ENCODE results near the gene PRAMEF17.
"Not testable (repeated sequence)": the region's sequence is repeated elsewhere in the genome, so short reads cannot be mapped to it uniquely, and the experiment has no call there.

Gene PRAMEF17

DNA sequence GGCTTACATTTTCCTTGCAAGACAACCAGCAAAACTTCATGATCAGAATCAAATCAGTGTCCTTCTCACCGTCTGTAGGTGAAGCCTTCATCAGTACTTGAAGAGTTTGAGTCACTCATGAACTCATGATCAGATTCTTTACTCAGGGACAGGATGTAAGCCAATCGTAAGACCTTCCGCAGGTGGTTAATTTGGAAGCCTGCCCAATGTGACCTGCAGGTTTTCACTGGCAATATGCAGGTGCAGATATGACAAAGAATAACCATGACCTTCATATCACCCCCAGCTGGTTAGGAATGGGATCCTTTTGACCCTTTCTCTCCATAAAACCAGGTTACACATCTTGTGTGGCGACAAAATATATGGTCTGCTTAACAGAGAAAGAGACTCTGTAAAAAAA is 18.4 kb downstream of the PRAMEF17 start:
- H3K27ac ChIP-seq (ENCODE audit: insufficient read depth in 1 of 2, low read depth in 1 of 2, low read length in 2 of 2, poor library complexity in 1 of 2, severe bottlenecking in 2 of 2) = no peak overlapping the region
- no peaks in the 10 kb centered on the region for H3K36me3 ChIP-seq (ENCODE audit: control insufficient read depth in 4 of 4, insufficient read depth in 4 of 4, low read length in 3 of 4)
- CTCF ChIA-PET = no interaction called here
- H3K9me3 ChIP-seq (ENCODE audit: control extremely low read depth in 1 of 5, control insufficient read depth in 4 of 5, insufficient read depth in 2 of 5, low read depth in 1 of 5, low read length in 4 of 5) = peaks cover 0 to 8% (median 0%) of the 10 kb centered on the region in 5 experiments
- WGBS (ENCODE audit: insufficient coverage) = 94% methylated on average over 3 of the region's 4 CpGs
- peaks cover 0 to 3% (median 0%) of the 10 kb centered on the region in 5 experiments for H3K27me3 ChIP-seq (replicated peaks in 2 of 5; ENCODE audit: control insufficient read depth in 4 of 5, insufficient read depth in 5 of 5, low read length in 4 of 5)
- no peak overlapping the region for H3K4me3 ChIP-seq (ENCODE audit: control insufficient read depth in 1 of 7, extremely low read depth in 1 of 7, insufficient read depth in 4 of 7, low read depth in 2 of 7, low read length in 6 of 7)
- DNase-seq = no peak
- POLR2A ChIA-PET = no interaction called here
- H3K4me1 ChIP-seq (ENCODE audit: control extremely low read depth in 1 of 4, control insufficient read depth in 4 of 4, insufficient read depth in 4 of 4, low read length in 3 of 4) = no peaks in the 10 kb centered on the region

DNA sequence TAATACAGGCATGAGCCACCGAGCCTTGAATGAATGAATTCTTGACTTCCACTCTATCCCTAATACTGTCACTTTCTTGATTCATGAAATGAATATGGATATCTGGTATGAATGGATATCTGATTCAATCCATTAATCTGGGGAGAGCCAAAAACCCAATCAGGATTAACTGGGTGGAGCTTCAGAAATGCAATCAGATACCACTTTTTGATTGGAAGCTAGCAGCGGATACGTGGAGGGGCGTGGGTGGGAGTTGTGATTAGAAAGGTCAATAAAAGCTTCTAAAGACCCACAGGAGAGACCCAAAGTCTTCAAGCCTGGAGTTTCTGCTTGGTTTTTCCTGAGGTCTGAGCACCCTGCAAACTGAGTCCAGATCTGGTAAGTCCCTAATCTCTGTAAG is 20.7 kb downstream of the PRAMEF17 start, which contains the start of gene PRAMEF20:
PRAMEF20 (plus strand) TSS at position 301 of the 400 bp plus-strand sequence. CDS start 5,905 bp downstream, outside the sequence.
- H3K9me3 ChIP-seq (ENCODE audit: control extremely low read depth in 1 of 5, control insufficient read depth in 4 of 5, insufficient read depth in 2 of 5, low read depth in 1 of 5, low read length in 4 of 5); H3K27me3 ChIP-seq (replicated peaks in 2 of 5; ENCODE audit: control insufficient read depth in 4 of 5, insufficient read depth in 5 of 5, low read length in 4 of 5); H3K4me3 ChIP-seq (ENCODE audit: control insufficient read depth in 1 of 7, extremely low read depth in 1 of 7, insufficient read depth in 4 of 7, low read depth in 2 of 7, low read length in 6 of 7); H3K36me3 ChIP-seq (ENCODE audit: control insufficient read depth in 4 of 4, insufficient read depth in 4 of 4, low read length in 3 of 4); H3K4me1 ChIP-seq (ENCODE audit: control extremely low read depth in 1 of 4, control insufficient read depth in 4 of 4, insufficient read depth in 4 of 4, low read length in 3 of 4); H3K27ac ChIP-seq (ENCODE audit: insufficient read depth in 1 of 2, low read depth in 1 of 2, low read length in 2 of 2, poor library complexity in 1 of 2, severe bottlenecking in 2 of 2); DNase-seq; POLR2A ChIA-PET: not testable (repeated sequence)
- no CpG with 5 or more reads among the region's 4 CpGs for WGBS (ENCODE audit: insufficient coverage)
- CTCF ChIA-PET = interaction anchor here (1.6 kb wide), 1 partner anchor 9 kb away, joined by 4 read pairs; no protein-coding TSS in a partner anchor

DNA sequence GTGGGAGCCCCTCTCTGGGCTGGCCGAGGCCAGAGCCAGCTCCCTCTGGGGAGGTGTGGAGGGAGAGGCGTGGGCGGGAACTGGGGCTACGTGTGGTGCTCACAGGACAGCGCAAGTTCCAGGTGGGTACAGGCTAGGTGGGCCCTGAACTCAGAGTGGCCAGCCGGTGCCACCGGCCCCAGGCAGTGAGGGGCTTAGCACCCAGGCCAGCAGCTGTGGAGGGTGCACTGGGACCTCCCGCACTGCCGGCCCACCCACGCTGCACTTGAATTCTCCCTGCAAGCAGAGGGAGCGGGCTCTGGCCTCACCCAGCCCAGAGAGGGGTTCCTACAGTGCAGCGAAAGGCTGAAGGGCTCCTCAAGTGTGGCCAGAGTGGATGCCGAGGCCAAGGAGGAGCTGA is 41.1 kb downstream of the PRAMEF17 start:
- POLR2A ChIA-PET = no interaction called here
- WGBS (ENCODE audit: insufficient coverage) = 94% methylated on average over 12 of the region's 13 CpGs
- DNase-seq = no peak
- H3K9me3 ChIP-seq (ENCODE audit: control extremely low read depth in 1 of 5, control insufficient read depth in 4 of 5, insufficient read depth in 2 of 5, low read depth in 1 of 5, low read length in 4 of 5) = no peaks in the 10 kb centered on the region
- H3K36me3 ChIP-seq (ENCODE audit: control insufficient read depth in 4 of 4, insufficient read depth in 4 of 4, low read length in 3 of 4) = no peaks in the 10 kb centered on the region
- no peak overlapping the region for H3K27ac ChIP-seq (ENCODE audit: insufficient read depth in 1 of 2, low read depth in 1 of 2, low read length in 2 of 2, poor library complexity in 1 of 2, severe bottlenecking in 2 of 2)
- H3K4me1 ChIP-seq (ENCODE audit: control extremely low read depth in 1 of 4, control insufficient read depth in 4 of 4, insufficient read depth in 4 of 4, low read length in 3 of 4) = no peaks in the 10 kb centered on the region
- CTCF ChIA-PET = interaction anchor here (1.1 kb wide), 1 partner anchor 8 kb away, joined by 4 read pairs; no protein-coding TSS in a partner anchor
- peaks cover 0 to 3% (median under 1%) of the 10 kb centered on the region in 5 experiments for H3K27me3 ChIP-seq (replicated peaks in 2 of 5; ENCODE audit: control insufficient read depth in 4 of 5, insufficient read depth in 5 of 5, low read length in 4 of 5)
- no peak overlapping the region for H3K4me3 ChIP-seq (ENCODE audit: control insufficient read depth in 1 of 7, extremely low read depth in 1 of 7, insufficient read depth in 4 of 7, low read depth in 2 of 7, low read length in 6 of 7)

DNA sequence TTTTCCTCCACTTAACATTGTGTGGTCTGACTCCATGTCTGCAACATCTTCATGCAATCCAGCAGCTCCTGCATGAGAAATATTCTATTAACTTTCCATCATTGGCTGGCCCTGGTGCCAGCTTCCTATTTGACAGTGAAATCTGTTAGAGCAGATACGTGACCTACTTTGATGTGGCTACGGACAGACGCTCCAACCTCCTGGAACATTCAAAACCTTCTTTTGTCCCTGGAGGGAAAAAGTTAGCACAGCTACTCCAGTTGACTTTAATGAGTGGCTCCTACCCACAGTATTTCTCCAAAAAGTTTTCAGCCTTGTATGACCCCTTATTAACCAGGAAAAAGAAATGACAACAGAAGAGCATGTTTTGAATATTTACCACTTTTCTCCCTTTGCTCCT is 42.8 kb downstream of the PRAMEF17 start:
- H3K27ac ChIP-seq (ENCODE audit: insufficient read depth in 1 of 2, low read depth in 1 of 2, low read length in 2 of 2, poor library complexity in 1 of 2, severe bottlenecking in 2 of 2) = no peak overlapping the region
- 47% methylated on average over 2 of the region's 3 CpGs for WGBS (ENCODE audit: insufficient coverage)
- peaks cover 0 to 7% (median 3%) of the 10 kb centered on the region in 5 experiments for H3K27me3 ChIP-seq (replicated peaks in 2 of 5; ENCODE audit: control insufficient read depth in 4 of 5, insufficient read depth in 5 of 5, low read length in 4 of 5)
- no peaks in the 10 kb centered on the region for H3K9me3 ChIP-seq (ENCODE audit: control extremely low read depth in 1 of 5, control insufficient read depth in 4 of 5, insufficient read depth in 2 of 5, low read depth in 1 of 5, low read length in 4 of 5)
- H3K4me1 ChIP-seq (ENCODE audit: control extremely low read depth in 1 of 4, control insufficient read depth in 4 of 4, insufficient read depth in 4 of 4, low read length in 3 of 4) = no peaks in the 10 kb centered on the region
- no peak for DNase-seq
- ChIA-PET POLR2A (interaction anchor here (0.5 kb wide), 1 partner anchor 44 kb away, joined by 4 read pairs; no protein-coding TSS in a partner anchor), CTCF (no interaction called here)
- no peak overlapping the region for H3K4me3 ChIP-seq (ENCODE audit: control insufficient read depth in 1 of 7, extremely low read depth in 1 of 7, insufficient read depth in 4 of 7, low read depth in 2 of 7, low read length in 6 of 7)
- no peaks in the 10 kb centered on the region for H3K36me3 ChIP-seq (ENCODE audit: control insufficient read depth in 4 of 4, insufficient read depth in 4 of 4, low read length in 3 of 4)

DNA sequence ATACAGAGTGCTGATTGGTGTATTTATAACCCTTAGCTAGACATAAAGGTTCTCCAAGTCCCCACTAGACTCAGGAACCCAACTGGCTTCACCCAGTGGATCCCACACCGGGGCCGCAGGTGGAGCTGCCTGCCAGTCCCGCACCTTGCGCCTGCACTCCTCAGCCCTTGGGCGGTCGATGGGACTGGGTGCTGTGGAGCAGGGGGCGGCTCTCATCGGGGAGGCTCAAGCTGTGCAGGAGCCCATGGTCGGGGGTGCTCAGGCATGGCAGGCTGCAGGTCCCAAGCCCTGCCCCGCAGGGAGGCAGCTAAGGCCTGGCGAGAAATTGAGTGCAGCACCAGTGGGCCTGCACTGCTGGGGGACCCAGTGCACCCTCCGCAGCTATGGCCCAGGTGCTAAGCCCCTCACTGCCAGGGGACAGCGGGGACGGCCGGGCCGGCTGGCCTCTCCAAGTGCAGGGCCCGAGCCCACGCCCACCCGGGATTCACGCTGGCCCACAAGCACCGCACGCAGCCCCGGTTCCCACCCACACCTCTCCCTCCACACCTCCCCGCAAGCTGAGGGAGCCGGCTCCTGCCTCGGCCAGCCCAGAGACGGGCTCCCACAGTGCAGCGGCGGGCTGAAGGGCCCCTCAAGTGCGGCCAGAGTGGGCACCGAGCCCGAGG is 44.4 kb downstream of the PRAMEF17 start:
- H3K36me3 ChIP-seq (ENCODE audit: control insufficient read depth in 4 of 4, insufficient read depth in 4 of 4, low read length in 3 of 4); H3K4me1 ChIP-seq (ENCODE audit: control extremely low read depth in 1 of 4, control insufficient read depth in 4 of 4, insufficient read depth in 4 of 4, low read length in 3 of 4); DNase-seq; H3K9me3 ChIP-seq (ENCODE audit: control extremely low read depth in 1 of 5, control insufficient read depth in 4 of 5, insufficient read depth in 2 of 5, low read depth in 1 of 5, low read length in 4 of 5); H3K27ac ChIP-seq (ENCODE audit: insufficient read depth in 1 of 2, low read depth in 1 of 2, low read length in 2 of 2, poor library complexity in 1 of 2, severe bottlenecking in 2 of 2); CTCF ChIA-PET; POLR2A ChIA-PET; H3K4me3 ChIP-seq (ENCODE audit: control insufficient read depth in 1 of 7, extremely low read depth in 1 of 7, insufficient read depth in 4 of 7, low read depth in 2 of 7, low read length in 6 of 7); H3K27me3 ChIP-seq (replicated peaks in 2 of 5; ENCODE audit: control insufficient read depth in 4 of 5, insufficient read depth in 5 of 5, low read length in 4 of 5): not testable (repeated sequence)
- 95% methylated on average over 22 of the region's 32 CpGs for WGBS (ENCODE audit: insufficient coverage)

DNA sequence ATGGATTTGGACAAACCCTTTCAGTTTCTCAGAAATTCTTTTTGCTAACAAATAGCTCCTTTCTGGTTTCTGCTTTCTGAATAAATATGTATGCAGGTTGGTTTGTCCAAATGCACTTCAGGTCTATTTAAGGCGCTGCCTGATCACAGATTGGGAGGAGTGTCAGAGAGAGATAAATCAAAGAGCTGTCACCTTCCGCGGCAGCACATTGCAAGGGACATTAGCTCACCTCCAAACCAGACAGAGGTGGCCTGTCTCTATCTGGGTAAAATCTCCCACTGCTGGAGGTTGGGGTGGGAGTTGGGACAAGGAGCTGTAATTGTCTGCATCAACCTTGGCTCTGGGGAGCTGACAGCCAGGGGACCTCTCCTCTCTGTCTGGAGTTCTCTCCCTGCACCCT is 46.0 kb downstream of the PRAMEF17 start:
- CTCF ChIA-PET = interaction anchor here (1.8 kb wide), 1 partner anchor 12 kb away, joined by 6 read pairs; no protein-coding TSS in a partner anchor
- Histone ChIP-seq H3K27me3 (replicated peaks in 2 of 5; ENCODE audit: control insufficient read depth in 4 of 5, insufficient read depth in 5 of 5, low read length in 4 of 5) (peaks cover 0 to 7% (median 3%) of the 10 kb centered on the region in 5 experiments), H3K36me3 (ENCODE audit: control insufficient read depth in 4 of 4, insufficient read depth in 4 of 4, low read length in 3 of 4) (no peaks in the 10 kb centered on the region), H3K27ac (ENCODE audit: insufficient read depth in 1 of 2, low read depth in 1 of 2, low read length in 2 of 2, poor library complexity in 1 of 2, severe bottlenecking in 2 of 2) (no peak overlapping the region), H3K9me3 (ENCODE audit: control extremely low read depth in 1 of 5, control insufficient read depth in 4 of 5, insufficient read depth in 2 of 5, low read depth in 1 of 5, low read length in 4 of 5) (no peaks in the 10 kb centered on the region), H3K4me3 (ENCODE audit: control insufficient read depth in 1 of 7, extremely low read depth in 1 of 7, insufficient read depth in 4 of 7, low read depth in 2 of 7, low read length in 6 of 7) (no peak overlapping the region), H3K4me1 (ENCODE audit: control extremely low read depth in 1 of 4, control insufficient read depth in 4 of 4, insufficient read depth in 4 of 4, low read length in 3 of 4) (no peaks in the 10 kb centered on the region)
- WGBS (ENCODE audit: insufficient coverage) = 50% methylated on average over 1 of the region's 3 CpGs
- DNase-seq = no peak
- POLR2A ChIA-PET = no interaction called here

DNA sequence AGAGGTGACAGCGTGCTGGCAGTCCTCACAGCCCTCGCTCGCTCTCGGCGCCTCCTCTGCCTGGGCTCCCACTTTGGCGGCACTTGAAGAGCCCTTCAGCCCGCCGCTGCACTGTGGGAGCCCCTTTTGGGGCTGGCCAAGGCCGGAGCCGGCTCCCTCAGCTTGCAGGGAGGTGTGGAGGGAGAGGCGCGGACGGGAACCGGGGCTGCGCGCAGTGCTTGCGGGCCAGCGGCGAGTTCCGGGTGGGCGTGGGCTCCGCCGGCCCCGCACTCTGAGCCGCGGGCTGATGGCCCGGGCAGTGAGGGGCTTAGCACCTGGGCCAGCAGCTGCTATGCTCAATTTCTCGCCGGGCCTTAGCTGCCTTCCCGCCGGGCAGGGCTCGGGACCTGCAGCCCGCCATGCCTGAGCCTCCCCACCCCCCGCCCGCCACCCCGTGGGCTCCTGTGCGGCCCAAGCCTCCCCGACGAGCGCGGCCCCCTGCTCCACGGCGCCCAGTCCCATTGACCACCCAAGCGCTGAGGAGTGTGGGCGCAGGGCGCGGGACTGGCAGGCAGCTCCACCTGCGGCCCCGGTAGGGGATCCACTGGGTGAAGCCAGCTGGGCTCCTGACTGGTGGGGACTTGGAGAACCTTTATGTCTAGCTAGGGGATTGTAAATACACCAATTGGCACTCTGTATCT is 49.8 kb downstream of the PRAMEF17 start:
- POLR2A ChIA-PET; H3K9me3 ChIP-seq (ENCODE audit: control extremely low read depth in 1 of 5, control insufficient read depth in 4 of 5, insufficient read depth in 2 of 5, low read depth in 1 of 5, low read length in 4 of 5); H3K4me1 ChIP-seq (ENCODE audit: control extremely low read depth in 1 of 4, control insufficient read depth in 4 of 4, insufficient read depth in 4 of 4, low read length in 3 of 4); H3K27me3 ChIP-seq (replicated peaks in 2 of 5; ENCODE audit: control insufficient read depth in 4 of 5, insufficient read depth in 5 of 5, low read length in 4 of 5); CTCF ChIA-PET; H3K4me3 ChIP-seq (ENCODE audit: control insufficient read depth in 1 of 7, extremely low read depth in 1 of 7, insufficient read depth in 4 of 7, low read depth in 2 of 7, low read length in 6 of 7); H3K27ac ChIP-seq (ENCODE audit: insufficient read depth in 1 of 2, low read depth in 1 of 2, low read length in 2 of 2, poor library complexity in 1 of 2, severe bottlenecking in 2 of 2); H3K36me3 ChIP-seq (ENCODE audit: control insufficient read depth in 4 of 4, insufficient read depth in 4 of 4, low read length in 3 of 4); DNase-seq: not testable (repeated sequence)
- WGBS (ENCODE audit: insufficient coverage) = 95% methylated on average over 16 of the region's 49 CpGs
